ENCODE measurements around the gene FMOD.

Gene FMOD

GRCh38 chr1:203360547-203361185 lies 9.7 kb upstream of the FMOD start:
- no peak for DNase-seq

GRCh38 chr1:203359010-203359571 lies 8.2 kb upstream of the FMOD start:
- no peak for DNase-seq

GRCh38 chr1:203354246-203354645 lies 3.3 kb upstream of the FMOD start:
- DNase-seq, result no peak

GRCh38 chr1:203353486-203353885 lies 2.6 kb upstream of the FMOD start:
- no peak for DNase-seq

- no peak for DNase-seq
These were observed 973 bp downstream of the FMOD start for GRCh38 chr1:203349773-203350524.

GRCh38 chr1:203349166-203349565 lies 1.8 kb downstream of the FMOD start:
- no peak for DNase-seq

GRCh38 chr1:203346769-203347102 lies 4.2 kb downstream of the FMOD start:
- DNase-seq, result no peak

GRCh38 chr1:203346060-203346768 lies 4.7 kb downstream of the FMOD start:
- DNase-seq, result no peak

GRCh38 chr1:203343956-203344754 lies 6.8 kb downstream of the FMOD start:
- DNase-seq, result no peak

GRCh38 chr1:203342192-203342940 lies 8.6 kb downstream of the FMOD start:
- peak; percentile 50 for DNase-seq

- peak; percentile 43 for DNase-seq
These were observed 10.7 kb downstream of the FMOD start for GRCh38 chr1:203340112-203340790.

- peak; percentile 60 for DNase-seq
These were observed 12.4 kb downstream of the FMOD start for GRCh38 chr1:203338335-203339036.

GRCh38 chr1:203336097-203336496 lies 14.8 kb downstream of the FMOD start:
- no peak for DNase-seq

GRCh38 chr1:203335503-203335902 lies 15.4 kb downstream of the FMOD start:
- no peak for DNase-seq

GRCh38 chr1:203331224-203331623 lies 19.7 kb downstream of the FMOD start:
- no peak for DNase-seq

- DNase-seq, result no peak
These were observed 22.2 kb downstream of the FMOD start for GRCh38 chr1:203328714-203329122.

- peak; percentile 75 for DNase-seq
These were observed 23.1 kb downstream of the FMOD start for GRCh38 chr1:203327684-203328457.

- peak; percentile 94 for DNase-seq
These were observed 23.9 kb downstream of the FMOD start for GRCh38 chr1:203326830-203327683.
